ENCODE results near the gene RNF213.

GRCh38 chr17:80289616-80290015 lies 29.0 kb downstream of the RNF213 start:
- TF ChIP-seq SIN3A (IDR thresholded peaks at IDR 0.05; ENCODE audit: borderline replicate concordance, insufficient read depth, low read length), result no peak
- TF ChIP-seq REST (IDR thresholded peaks at IDR 0.05; ENCODE audit: insufficient read depth in 1 of 2, low read depth in 2 of 2, low read length in 2 of 2), result no peak

All from PFSK-1 (cell line).